ENCODE data around the gene ZPR1.

DNA sequence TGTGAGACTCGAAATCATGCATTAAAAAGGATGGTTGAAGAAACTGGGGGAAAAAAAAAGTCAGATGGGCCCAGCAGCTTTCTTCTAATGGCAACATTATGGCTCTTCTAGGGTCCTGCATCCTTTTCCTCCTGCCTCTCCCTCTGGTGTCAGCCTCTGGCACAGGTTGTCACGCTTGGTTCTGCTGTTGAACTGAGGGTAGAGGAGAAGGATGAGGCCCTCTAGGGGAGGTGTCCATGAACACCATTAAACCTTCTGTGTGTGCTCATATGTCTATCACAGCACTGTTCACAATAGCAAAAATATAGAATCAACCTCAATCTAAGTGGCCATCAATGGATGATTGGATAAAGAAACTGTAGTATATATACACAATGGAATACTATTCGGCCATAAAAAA, 51.1 kb downstream of the ZPR1 start:
- TF ChIP-seq, protein P1, sequence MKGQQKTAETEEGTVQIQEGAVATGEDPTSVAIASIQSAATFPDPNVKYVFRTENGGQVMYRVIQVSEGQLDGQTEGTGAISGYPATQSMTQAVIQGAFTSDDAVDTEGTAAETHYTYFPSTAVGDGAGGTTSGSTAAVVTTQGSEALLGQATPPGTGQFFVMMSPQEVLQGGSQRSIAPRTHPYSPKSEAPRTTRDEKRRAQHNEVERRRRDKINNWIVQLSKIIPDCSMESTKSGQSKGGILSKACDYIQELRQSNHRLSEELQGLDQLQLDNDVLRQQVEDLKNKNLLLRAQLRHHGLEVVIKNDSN (IDR thresholded peaks at IDR 0.05) = no peak
- TF ChIP-seq TAF1 (IDR thresholded peaks at IDR 0.05; ENCODE audit: low read depth) (no peak), RAD21 (IDR thresholded peaks at IDR 0.05; ENCODE audit: low read depth) (no peak), EP300 (IDR thresholded peaks at IDR 0.05; ENCODE audit: borderline replicate concordance) (no peak), TEAD4 (IDR thresholded peaks at IDR 0.05) (no peak)
- TF ChIP-seq, protein P2, sequence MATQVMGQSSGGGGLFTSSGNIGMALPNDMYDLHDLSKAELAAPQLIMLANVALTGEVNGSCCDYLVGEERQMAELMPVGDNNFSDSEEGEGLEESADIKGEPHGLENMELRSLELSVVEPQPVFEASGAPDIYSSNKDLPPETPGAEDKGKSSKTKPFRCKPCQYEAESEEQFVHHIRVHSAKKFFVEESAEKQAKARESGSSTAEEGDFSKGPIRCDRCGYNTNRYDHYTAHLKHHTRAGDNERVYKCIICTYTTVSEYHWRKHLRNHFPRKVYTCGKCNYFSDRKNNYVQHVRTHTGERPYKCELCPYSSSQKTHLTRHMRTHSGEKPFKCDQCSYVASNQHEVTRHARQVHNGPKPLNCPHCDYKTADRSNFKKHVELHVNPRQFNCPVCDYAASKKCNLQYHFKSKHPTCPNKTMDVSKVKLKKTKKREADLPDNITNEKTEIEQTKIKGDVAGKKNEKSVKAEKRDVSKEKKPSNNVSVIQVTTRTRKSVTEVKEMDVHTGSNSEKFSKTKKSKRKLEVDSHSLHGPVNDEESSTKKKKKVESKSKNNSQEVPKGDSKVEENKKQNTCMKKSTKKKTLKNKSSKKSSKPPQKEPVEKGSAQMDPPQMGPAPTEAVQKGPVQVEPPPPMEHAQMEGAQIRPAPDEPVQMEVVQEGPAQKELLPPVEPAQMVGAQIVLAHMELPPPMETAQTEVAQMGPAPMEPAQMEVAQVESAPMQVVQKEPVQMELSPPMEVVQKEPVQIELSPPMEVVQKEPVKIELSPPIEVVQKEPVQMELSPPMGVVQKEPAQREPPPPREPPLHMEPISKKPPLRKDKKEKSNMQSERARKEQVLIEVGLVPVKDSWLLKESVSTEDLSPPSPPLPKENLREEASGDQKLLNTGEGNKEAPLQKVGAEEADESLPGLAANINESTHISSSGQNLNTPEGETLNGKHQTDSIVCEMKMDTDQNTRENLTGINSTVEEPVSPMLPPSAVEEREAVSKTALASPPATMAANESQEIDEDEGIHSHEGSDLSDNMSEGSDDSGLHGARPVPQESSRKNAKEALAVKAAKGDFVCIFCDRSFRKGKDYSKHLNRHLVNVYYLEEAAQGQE (IDR thresholded peaks at IDR 0.05; ENCODE audit: low read depth) = no peak
- TF ChIP-seq, protein P3, sequence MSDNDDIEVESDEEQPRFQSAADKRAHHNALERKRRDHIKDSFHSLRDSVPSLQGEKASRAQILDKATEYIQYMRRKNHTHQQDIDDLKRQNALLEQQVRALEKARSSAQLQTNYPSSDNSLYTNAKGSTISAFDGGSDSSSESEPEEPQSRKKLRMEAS (IDR thresholded peaks at IDR 0.05) = no peak

All from Ishikawa (cell line).